Cardiac muscle cell (in vitro differentiated cells and primary cell): ENCODE results near the gene CPA1. TPM values are rescaled to one million over a fixed set of nuclear protein-coding genes. Genes with fewer than 3 reads are reported as not detected.

Experiments
- DNase-seq, 2 donors: peaks; one replicate each; pipeline versions ENCODE4 v3.0.0 to v3.0.0-alpha.2; 2010 to 2017; ENCODE audit warnings: low read depth in 1 of 2, low spot score in 1 of 2
- H3K27ac ChIP-seq: fragments of 200-600 bp; sonication (generic); 2 replicates; pipeline ENCODE4 v1.5.1; 2016
- H3K27me3 ChIP-seq: fragments of 200-600 bp; sonication (generic); 2 replicates; pipeline ENCODE4 v1.6.0; 2016; ENCODE audit warnings: control low read depth
- H3K36me3 ChIP-seq: fragments of 200-600 bp; sonication (generic); 2 replicates; pipeline ENCODE4 v1.5.1; 2016; ENCODE audit warnings: control low read depth
- H3K4me1 ChIP-seq: fragments of 200-600 bp; sonication (generic); 2 replicates; pipeline ENCODE4 v1.8.1; 2017; ENCODE audit warnings: low read depth, mild to moderate bottlenecking, mixed run types
- H3K4me3 ChIP-seq: fragments of 200-600 bp; sonication (generic); 2 replicates; pipeline ENCODE4 v1.5.1; 2016; ENCODE audit warnings: mild to moderate bottlenecking
- H3K9me3 ChIP-seq: fragments of 200-600 bp; sonication (generic); 2 replicates; pipeline ENCODE4 v1.5.1; 2017; ENCODE audit warnings: low read depth, mild to moderate bottlenecking, control low read depth
- polyA plus RNA-seq: library from polyadenylated mRNA; unstranded; fragments of >200 nt; fragmentation: Nextera tagmentation; extraction: Ambion mirVana; gene quantifications from 2 replicates; pipeline ENCODE4 v1.2.1, GENCODE V29; 2016
- total RNA-seq: library from RNA; depleted of rRNA; stranded (reverse); fragments of >200 nt; gene quantifications from 2 replicates; pipeline ENCODE4 v1.2.3, GENCODE V29; 2016
- TF ChIP-seq, protein P1 (sequence below): IDR thresholded peaks from 2 replicates; pipeline ENCODE4 v1.5.1; 2012; ENCODE audit warnings: low read depth, mild to moderate bottlenecking, low read length

The CPA1 gene
- total and polyA plus RNA-seq, 2 experiments from 2014 or later, result 3.5 to 4.3 TPM

DNA sequence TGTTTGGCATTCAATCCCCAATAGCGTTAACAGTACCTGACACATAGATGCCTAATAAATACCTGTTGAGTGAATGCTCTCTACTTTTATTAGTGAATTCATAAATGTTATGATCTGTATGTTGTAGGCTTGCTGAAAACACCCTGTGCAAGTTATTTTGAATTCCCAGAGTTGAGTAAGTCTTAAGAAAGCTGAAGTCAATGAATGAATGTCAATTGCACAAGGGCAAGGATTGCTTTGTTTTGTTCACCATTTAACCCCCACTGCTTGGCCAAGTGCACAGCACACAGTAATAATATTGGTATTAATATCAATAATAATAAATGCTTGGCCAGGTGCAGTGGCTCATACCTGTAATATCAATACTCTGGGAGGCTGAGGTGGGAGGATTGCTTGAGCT, 10.2 kb downstream of the CPA1 start:
- no peak overlapping the region for H3K4me3 ChIP-seq
- H3K27me3 ChIP-seq, result no peaks in the 10 kb centered on the region
- no peaks in the 10 kb centered on the region for H3K9me3 ChIP-seq
- DNase-seq, result peak in 1 of 2 donors; percentile 31
- TF ChIP-seq, protein P1, sequence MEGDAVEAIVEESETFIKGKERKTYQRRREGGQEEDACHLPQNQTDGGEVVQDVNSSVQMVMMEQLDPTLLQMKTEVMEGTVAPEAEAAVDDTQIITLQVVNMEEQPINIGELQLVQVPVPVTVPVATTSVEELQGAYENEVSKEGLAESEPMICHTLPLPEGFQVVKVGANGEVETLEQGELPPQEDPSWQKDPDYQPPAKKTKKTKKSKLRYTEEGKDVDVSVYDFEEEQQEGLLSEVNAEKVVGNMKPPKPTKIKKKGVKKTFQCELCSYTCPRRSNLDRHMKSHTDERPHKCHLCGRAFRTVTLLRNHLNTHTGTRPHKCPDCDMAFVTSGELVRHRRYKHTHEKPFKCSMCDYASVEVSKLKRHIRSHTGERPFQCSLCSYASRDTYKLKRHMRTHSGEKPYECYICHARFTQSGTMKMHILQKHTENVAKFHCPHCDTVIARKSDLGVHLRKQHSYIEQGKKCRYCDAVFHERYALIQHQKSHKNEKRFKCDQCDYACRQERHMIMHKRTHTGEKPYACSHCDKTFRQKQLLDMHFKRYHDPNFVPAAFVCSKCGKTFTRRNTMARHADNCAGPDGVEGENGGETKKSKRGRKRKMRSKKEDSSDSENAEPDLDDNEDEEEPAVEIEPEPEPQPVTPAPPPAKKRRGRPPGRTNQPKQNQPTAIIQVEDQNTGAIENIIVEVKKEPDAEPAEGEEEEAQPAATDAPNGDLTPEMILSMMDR, result no peak
- peaks cover 3% of the 10 kb centered on the region for H3K4me1 ChIP-seq
- no peaks in the 10 kb centered on the region for H3K36me3 ChIP-seq
- H3K27ac ChIP-seq, result no peak overlapping the region

DNA sequence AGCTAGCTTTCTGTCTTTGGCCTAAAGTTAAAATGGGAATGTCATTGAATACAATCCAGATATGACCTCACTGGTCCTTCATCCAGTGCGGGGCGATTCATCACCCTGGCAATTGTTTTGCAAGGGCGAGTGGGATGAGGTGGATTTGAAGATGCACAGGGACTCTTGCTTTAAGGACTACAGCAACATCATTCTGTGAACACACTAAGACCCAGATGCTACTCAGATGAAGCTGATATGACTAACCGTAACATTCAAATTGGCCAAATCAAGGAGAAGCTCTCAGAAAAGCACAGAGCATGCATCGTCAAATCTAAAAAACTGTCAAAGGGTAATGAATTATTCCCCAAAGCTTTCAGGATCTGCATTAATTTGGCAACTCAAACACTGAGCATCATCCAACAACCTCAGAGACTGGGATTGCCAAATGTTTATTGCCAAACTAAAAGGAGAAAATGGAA, 12.8 kb downstream of the CPA1 start:
- Histone ChIP-seq H3K4me3 (no peak overlapping the region), H3K4me1 (peaks cover 3% of the 10 kb centered on the region), H3K27me3 (no peaks in the 10 kb centered on the region), H3K27ac (no peak overlapping the region), H3K36me3 (no peaks in the 10 kb centered on the region), H3K9me3 (no peaks in the 10 kb centered on the region)
- TF ChIP-seq, protein P1, result no peak
- peak in 1 of 2 donors; percentile 74 for DNase-seq

DNA sequence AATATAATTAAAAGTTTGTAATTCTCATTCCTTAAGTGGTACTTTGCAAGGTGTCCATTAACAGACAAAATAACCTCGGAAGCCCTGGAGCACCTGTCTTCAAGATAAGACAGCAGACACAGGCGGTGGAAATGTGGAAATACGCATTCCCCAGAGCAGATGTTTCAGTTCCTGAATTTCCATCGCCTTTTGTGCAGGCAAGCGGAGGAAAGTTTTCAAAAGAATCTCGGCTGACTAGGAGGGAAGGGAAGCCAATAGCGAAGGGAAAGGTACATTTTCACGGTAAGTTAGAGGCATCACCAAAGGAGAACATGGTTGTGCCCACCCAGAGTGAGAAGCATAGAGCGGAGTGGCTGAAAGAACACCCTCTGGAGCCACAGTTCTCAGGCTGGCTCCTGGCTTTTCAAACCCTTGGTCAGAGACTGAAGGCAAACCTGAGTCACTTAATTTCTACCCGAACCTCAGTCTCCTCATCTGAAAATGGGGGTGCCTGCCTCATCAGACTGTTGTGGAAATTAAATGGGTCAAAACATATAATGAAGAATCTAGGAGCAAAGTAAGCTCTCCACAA, 13.6 kb downstream of the CPA1 start:
- TF ChIP-seq, protein P1, result no peak
- no peak for DNase-seq
- H3K36me3 ChIP-seq, result no peaks in the 10 kb centered on the region
- no peaks in the 10 kb centered on the region for H3K27me3 ChIP-seq
- H3K27ac ChIP-seq, result no peak overlapping the region
- H3K4me3 ChIP-seq, result no peak overlapping the region
- no peaks in the 10 kb centered on the region for H3K9me3 ChIP-seq
- peaks cover 3% of the 10 kb centered on the region for H3K4me1 ChIP-seq

DNA sequence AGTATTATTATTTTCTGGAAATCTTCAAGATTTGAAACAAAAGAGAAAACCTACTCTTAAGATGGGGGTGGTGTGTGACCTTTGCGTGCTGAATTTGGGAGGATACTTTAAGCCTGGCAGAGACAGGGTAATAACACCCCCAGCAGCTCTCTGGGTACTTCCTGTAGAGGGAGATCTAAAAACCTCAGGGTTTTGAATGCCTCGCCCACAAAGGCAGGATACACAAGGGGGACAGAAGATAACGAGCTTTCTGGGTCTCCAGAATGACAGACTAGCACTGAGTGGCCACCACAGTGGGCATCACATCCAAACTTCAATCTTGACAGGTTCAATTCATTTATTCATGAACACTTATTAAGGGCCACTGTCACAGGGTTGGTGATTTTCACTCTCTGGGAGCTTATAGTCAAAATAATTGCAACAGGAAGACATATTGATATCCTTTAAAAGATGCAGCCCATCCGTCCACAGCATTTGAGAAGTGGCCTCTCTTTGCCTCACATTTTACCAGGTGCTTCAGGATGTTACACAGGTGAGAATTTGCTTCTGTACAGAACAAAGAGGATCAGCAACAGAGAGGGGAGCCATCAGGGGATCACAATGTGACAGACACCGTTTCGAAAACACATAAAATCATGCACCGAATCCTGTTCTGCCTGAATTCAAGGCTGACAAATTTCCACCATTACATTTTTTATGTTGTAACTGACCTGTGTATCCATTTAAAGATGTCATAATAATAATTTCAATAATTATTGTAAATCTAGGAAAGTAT, 14.3 kb downstream of the CPA1 start:
- no peak for DNase-seq
- Histone ChIP-seq H3K36me3 (no peaks in the 10 kb centered on the region), H3K27ac (no peak overlapping the region), H3K27me3 (no peaks in the 10 kb centered on the region), H3K4me1 (peaks cover 3% of the 10 kb centered on the region), H3K4me3 (no peak overlapping the region), H3K9me3 (no peaks in the 10 kb centered on the region)
- TF ChIP-seq, protein P1, result no peak

DNA sequence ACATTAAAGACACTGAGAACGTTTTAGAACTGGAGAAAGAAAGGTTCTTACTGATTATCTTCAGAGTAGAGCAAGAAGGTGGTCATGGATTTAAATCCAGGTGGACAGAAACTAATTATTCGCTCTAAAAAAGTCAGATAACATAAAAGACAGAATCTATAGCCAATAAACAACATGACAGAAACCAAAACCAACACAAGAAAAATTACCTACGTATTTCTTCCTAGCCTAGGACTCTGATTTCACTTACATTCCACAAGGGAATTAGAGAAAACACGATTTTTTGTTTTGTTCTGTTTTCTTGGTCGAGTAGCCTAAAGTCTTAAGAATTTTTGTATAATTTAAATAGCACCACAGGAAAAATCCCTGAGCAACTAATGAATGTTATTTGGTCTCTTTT, 15.1 kb downstream of the CPA1 start:
- no peak overlapping the region for H3K4me3 ChIP-seq
- H3K27me3 ChIP-seq, result no peaks in the 10 kb centered on the region
- H3K9me3 ChIP-seq, result no peaks in the 10 kb centered on the region
- no peak for DNase-seq
- TF ChIP-seq, protein P1, result no peak
- peaks cover 3% of the 10 kb centered on the region for H3K4me1 ChIP-seq
- no peaks in the 10 kb centered on the region for H3K36me3 ChIP-seq
- H3K27ac ChIP-seq, result no peak overlapping the region
